ENCODE measurements around the gene CCDC6. TPM values are rescaled to one million over a fixed set of nuclear protein-coding genes. Genes with fewer than 3 reads are reported as not detected.

CCDC6 gene
- polyA plus RNA-seq, 1 donor (not counting 4 experiments of a cell fraction or from before 2014, with no cell fraction given), result 46.5 TPM

DNA sequence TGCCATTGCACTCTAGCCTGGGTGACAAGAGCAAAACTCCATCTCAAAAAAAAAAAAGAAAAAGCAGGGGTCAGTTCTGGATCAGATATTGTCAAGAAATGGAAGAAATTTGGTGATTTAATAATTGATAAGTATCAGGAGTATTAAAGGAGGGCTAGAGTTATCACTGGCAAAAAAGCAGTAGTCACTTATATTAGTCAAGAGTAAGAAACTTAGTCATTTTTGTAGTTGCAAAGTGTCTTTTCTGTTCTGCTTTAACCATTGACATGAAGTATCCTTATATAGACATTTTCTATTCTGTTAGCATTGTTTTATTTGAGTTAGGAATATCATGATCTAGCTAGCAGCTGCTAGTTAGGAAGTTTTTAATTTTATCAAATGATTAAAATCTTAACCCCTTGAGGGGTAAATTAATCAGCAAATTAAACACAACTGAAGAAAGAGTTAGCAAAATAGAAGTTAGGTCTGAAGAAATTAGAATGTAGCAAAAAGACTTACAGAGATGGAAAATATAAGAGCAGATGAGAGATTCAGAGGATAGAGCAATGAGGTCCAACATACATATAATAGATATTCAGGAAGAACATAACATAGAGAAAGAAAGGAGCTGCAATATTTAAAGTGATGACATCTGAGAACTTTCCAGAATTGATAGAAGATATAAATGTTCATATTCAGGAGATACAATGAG, 7.3 kb upstream of the CCDC6 start:
- H4K20me1 ChIP-seq (ENCODE audit: control insufficient read depth, extremely low read depth, insufficient read depth, low read length), result no peaks in the 10 kb centered on the region
- H3K36me3 ChIP-seq (ENCODE audit: control insufficient read depth in 2 of 2, extremely low read depth in 1 of 2, insufficient read depth in 2 of 2, low read length in 2 of 2), result no peaks in the 10 kb centered on the region
- no peak for DNase-seq (ENCODE audit: low read depth, low spot score)
- no peaks in the 10 kb centered on the region for H3K79me2 ChIP-seq (ENCODE audit: control insufficient read depth, insufficient read depth, low read length)
- H3K9me3 ChIP-seq (ENCODE audit: control insufficient read depth, low read depth, low read length), result no peaks in the 10 kb centered on the region
- H3K27me3 ChIP-seq (ENCODE audit: control insufficient read depth, extremely low read depth, insufficient read depth, low read length), result no peaks in the 10 kb centered on the region
- H3K27ac ChIP-seq (ENCODE audit: control insufficient read depth, insufficient read depth, low read length), result no peak overlapping the region
- no peak overlapping the region for H3K9ac ChIP-seq (ENCODE audit: control insufficient read depth, extremely low read depth, insufficient read depth, low read length)
- no peaks in the 10 kb centered on the region for H3K9me1 ChIP-seq (ENCODE audit: control insufficient read depth, extremely low read depth, insufficient read depth, low read length)
- FAIRE-seq, result no peak
- dilution Hi-C loops (cut with MboI; ENCODE audit: extremely low pct_ligation_motif_present, low sequenced_read_pairs), result no loop called here
- no peak overlapping the region for H3K4me3 ChIP-seq (ENCODE audit: control insufficient read depth in 2 of 3, extremely low read depth in 1 of 3, insufficient read depth in 2 of 3, low read depth in 1 of 3, low read length in 3 of 3)
- TF ChIP-seq, protein P1, sequence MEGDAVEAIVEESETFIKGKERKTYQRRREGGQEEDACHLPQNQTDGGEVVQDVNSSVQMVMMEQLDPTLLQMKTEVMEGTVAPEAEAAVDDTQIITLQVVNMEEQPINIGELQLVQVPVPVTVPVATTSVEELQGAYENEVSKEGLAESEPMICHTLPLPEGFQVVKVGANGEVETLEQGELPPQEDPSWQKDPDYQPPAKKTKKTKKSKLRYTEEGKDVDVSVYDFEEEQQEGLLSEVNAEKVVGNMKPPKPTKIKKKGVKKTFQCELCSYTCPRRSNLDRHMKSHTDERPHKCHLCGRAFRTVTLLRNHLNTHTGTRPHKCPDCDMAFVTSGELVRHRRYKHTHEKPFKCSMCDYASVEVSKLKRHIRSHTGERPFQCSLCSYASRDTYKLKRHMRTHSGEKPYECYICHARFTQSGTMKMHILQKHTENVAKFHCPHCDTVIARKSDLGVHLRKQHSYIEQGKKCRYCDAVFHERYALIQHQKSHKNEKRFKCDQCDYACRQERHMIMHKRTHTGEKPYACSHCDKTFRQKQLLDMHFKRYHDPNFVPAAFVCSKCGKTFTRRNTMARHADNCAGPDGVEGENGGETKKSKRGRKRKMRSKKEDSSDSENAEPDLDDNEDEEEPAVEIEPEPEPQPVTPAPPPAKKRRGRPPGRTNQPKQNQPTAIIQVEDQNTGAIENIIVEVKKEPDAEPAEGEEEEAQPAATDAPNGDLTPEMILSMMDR (optimal IDR thresholded peaks at IDR 0.05 in 1 of 3, IDR thresholded peaks at IDR 0.05 in 1 of 3, conservative IDR thresholded peaks at IDR 0.05 in 1 of 3; ENCODE audit: extremely low read depth in 1 of 3, insufficient read depth in 2 of 3, low read length in 3 of 3), result no peak
- no peak for TF ChIP-seq EZH2 (IDR thresholded peaks at IDR 0.05; ENCODE audit: low read length)
- H3K4me2 ChIP-seq (ENCODE audit: control insufficient read depth, extremely low read depth, insufficient read depth, low read depth, low read length), result no peak overlapping the region
- H3K4me1 ChIP-seq (ENCODE audit: control insufficient read depth, extremely low read depth, insufficient read depth, low read length), result peaks cover 10% of the 10 kb centered on the region
- H2AFZ ChIP-seq (ENCODE audit: control insufficient read depth, low read length), result no peak overlapping the region

DNA sequence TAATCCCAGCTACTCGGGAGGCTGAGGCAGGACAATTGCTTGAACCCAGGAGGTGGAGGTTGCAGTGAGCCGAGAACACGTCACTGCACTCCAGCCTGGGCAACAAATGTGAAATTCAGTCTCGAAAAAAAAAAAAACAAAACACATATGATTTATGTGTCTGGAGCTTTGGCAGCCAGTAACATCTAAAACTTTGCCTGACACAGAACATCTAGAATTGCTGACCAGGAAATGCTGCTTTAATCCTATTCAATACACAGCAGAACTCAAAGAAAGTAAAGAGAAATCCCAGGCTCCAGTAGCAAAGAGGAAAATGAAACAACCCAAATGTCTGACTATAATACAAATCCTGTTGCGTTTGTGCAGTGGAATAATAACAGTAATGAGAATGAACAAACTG, 4.5 kb upstream of the CCDC6 start:
- FAIRE-seq, result no peak
- Histone ChIP-seq H4K20me1 (ENCODE audit: control insufficient read depth, extremely low read depth, insufficient read depth, low read length) (no peaks in the 10 kb centered on the region), H3K4me3 (ENCODE audit: control insufficient read depth in 2 of 3, extremely low read depth in 1 of 3, insufficient read depth in 2 of 3, low read depth in 1 of 3, low read length in 3 of 3) (no peak overlapping the region), H3K9me1 (ENCODE audit: control insufficient read depth, extremely low read depth, insufficient read depth, low read length) (no peaks in the 10 kb centered on the region), H3K4me1 (ENCODE audit: control insufficient read depth, extremely low read depth, insufficient read depth, low read length) (peaks cover 29% of the 10 kb centered on the region), H3K27me3 (ENCODE audit: control insufficient read depth, extremely low read depth, insufficient read depth, low read length) (no peaks in the 10 kb centered on the region), H3K27ac (ENCODE audit: control insufficient read depth, insufficient read depth, low read length) (no peak overlapping the region), H2AFZ (ENCODE audit: control insufficient read depth, low read length) (peak overlapping the region; percentile 44), H3K79me2 (ENCODE audit: control insufficient read depth, insufficient read depth, low read length) (peaks cover 2% of the 10 kb centered on the region), H3K9ac (ENCODE audit: control insufficient read depth, extremely low read depth, insufficient read depth, low read length) (no peak overlapping the region), H3K9me3 (ENCODE audit: control insufficient read depth, low read depth, low read length) (no peaks in the 10 kb centered on the region), H3K4me2 (ENCODE audit: control insufficient read depth, extremely low read depth, insufficient read depth, low read depth, low read length) (no peak overlapping the region), H3K36me3 (ENCODE audit: control insufficient read depth in 2 of 2, extremely low read depth in 1 of 2, insufficient read depth in 2 of 2, low read length in 2 of 2) (no peaks in the 10 kb centered on the region)
- DNase-seq (ENCODE audit: low read depth, low spot score), result no peak
- TF ChIP-seq EZH2 (IDR thresholded peaks at IDR 0.05; ENCODE audit: low read length), result no peak
- TF ChIP-seq, protein P1 (optimal IDR thresholded peaks at IDR 0.05 in 1 of 3, IDR thresholded peaks at IDR 0.05 in 1 of 3, conservative IDR thresholded peaks at IDR 0.05 in 1 of 3; ENCODE audit: extremely low read depth in 1 of 3, insufficient read depth in 2 of 3, low read length in 3 of 3), result no peak
- dilution Hi-C loops (cut with MboI; ENCODE audit: extremely low pct_ligation_motif_present, low sequenced_read_pairs), result no loop called here

Measured in keratinocyte (primary cell).